HEK293 (cell line): ENCODE measurements around the gene PTGFRN.

ENCODE experiments used
- CTCF ChIA-PET: fragments of 350-600 bp; formaldehyde crosslinking; extraction: SDS; loops from one replicate; lab custom pipeline; 2021; ENCODE audit warnings: antibody characterized with exemption; lab: Yijun Ruan, JAX
- POLR2A ChIA-PET: fragments of 300-600 bp; formaldehyde crosslinking; extraction: SDS; loops from one replicate; lab custom pipeline; 2020; ENCODE audit warnings: antibody characterized with exemption, inconsistent platforms; lab: Yijun Ruan, JAX
- H3K27ac ChIP-seq: fragments of 200-500 bp; sonication (Bioruptor generic); 2 replicates; pipeline ENCODE4 v1.5.1; 2014; ENCODE audit warnings: low read depth, low read length, control low read depth, inconsistent platforms; ENCODE audit errors: extremely low read depth
- H3K36me3 ChIP-seq, 2 experiments: fragments of 200-500 bp in 1 of 2; sonication (Bioruptor generic) in 1 of 2; 1 replicate in 1 of 2; 2 replicates in 1 of 2; pipeline ENCODE4 v1.5.1; 2014 to 2017; ENCODE audit warnings: inconsistent platforms in 2 of 2, low read length in 2 of 2; ENCODE audit not compliant: control insufficient read depth in 2 of 2, insufficient read depth in 1 of 2
- H3K4me1 ChIP-seq: fragments of 200-500 bp; sonication (Bioruptor generic); 2 replicates; pipeline ENCODE4 v1.5.1; 2014; ENCODE audit warnings: mild to moderate bottlenecking, low read length, inconsistent platforms; ENCODE audit not compliant: control insufficient read depth, insufficient read depth
- H3K4me3 ChIP-seq: 2 replicates; pipeline ENCODE4 v1.5.1; 2011; ENCODE audit warnings: low read depth, mild to moderate bottlenecking, control low read depth, low read length, moderate library complexity
- H3K9me3 ChIP-seq: fragments of 200-500 bp; sonication (Bioruptor generic); 2 replicates; pipeline ENCODE4 v1.5.1; 2014; ENCODE audit warnings: low read depth, low read length, inconsistent platforms; ENCODE audit not compliant: control insufficient read depth, insufficient read depth
- EGR2 ChIP-seq: fragments of 450-650 bp; formaldehyde crosslinking; IDR thresholded peaks from 2 replicates; pipeline ENCODE4 v1.5.1; 2016; ENCODE audit warnings: low read depth, missing biosample characterization, missing genetic modification characterization
- PRDM1 ChIP-seq: fragments of 450-650 bp; formaldehyde crosslinking; IDR thresholded peaks from 2 replicates; pipeline ENCODE4; 2016; ENCODE audit warnings: missing biosample characterization, missing genetic modification characterization
- ZFHX2 ChIP-seq: fragments of 450-650 bp; formaldehyde crosslinking; conservative IDR thresholded peaks from 2 replicates; pipeline ENCODE4 v1.5.1; 2016; ENCODE audit warnings: missing biosample characterization, missing genetic modification characterization
- ZNF19 ChIP-seq: fragments of 450-650 bp; formaldehyde crosslinking; IDR thresholded peaks from 2 replicates; pipeline ENCODE4; 2016; ENCODE audit warnings: missing biosample characterization, missing genetic modification characterization, low read depth
- ZNF366 ChIP-seq: fragments of 450-650 bp; formaldehyde crosslinking; conservative IDR thresholded peaks from 2 replicates; pipeline ENCODE4 v1.5.1; 2016; ENCODE audit warnings: missing biosample characterization, missing genetic modification characterization
- ZNF423 ChIP-seq: fragments of 450-650 bp; formaldehyde crosslinking; IDR thresholded peaks from 2 replicates; pipeline ENCODE4 v1.5.1; 2016; ENCODE audit warnings: missing biosample characterization, missing genetic modification characterization
- ZNF426 ChIP-seq: fragments of 450-650 bp; formaldehyde crosslinking; IDR thresholded peaks from 2 replicates; pipeline ENCODE4 v1.5.1; 2017; ENCODE audit warnings: missing biosample characterization, missing genetic modification characterization, mild to moderate bottlenecking, inconsistent platforms, moderate library complexity
- ZNF473 ChIP-seq: fragments of 450-650 bp; formaldehyde crosslinking; IDR thresholded peaks from 2 replicates; pipeline ENCODE4 v1.5.1; 2017; ENCODE audit warnings: missing biosample characterization, missing genetic modification characterization
- ZNF513 ChIP-seq: fragments of 450-650 bp; IDR thresholded peaks from 2 replicates; pipeline ENCODE4 v1.5.1; 2018; ENCODE audit warnings: missing biosample characterization, missing genetic modification characterization
- ZNF529 ChIP-seq: fragments of 450-650 bp; formaldehyde crosslinking; IDR thresholded peaks from 2 replicates; pipeline ENCODE4 v1.5.1; 2017; ENCODE audit warnings: missing genetic modification characterization, missing biosample characterization; ENCODE audit not compliant: insufficient replicate concordance
- ZNF600 ChIP-seq: fragments of 450-650 bp; formaldehyde crosslinking; IDR thresholded peaks from 2 replicates; pipeline ENCODE4 v1.5.1; 2016; ENCODE audit warnings: missing biosample characterization, missing genetic modification characterization
- ZNF654 ChIP-seq: fragments of 450-650 bp; formaldehyde crosslinking; IDR thresholded peaks from 2 replicates; pipeline ENCODE4 v1.5.1; 2016; ENCODE audit warnings: low read depth, missing biosample characterization, missing genetic modification characterization
- ZNF692 ChIP-seq: fragments of 450-650 bp; formaldehyde crosslinking; IDR thresholded peaks from 2 replicates; pipeline ENCODE4 v1.5.1; 2016; ENCODE audit warnings: missing biosample characterization, missing genetic modification characterization
- ZXDB ChIP-seq: fragments of 450-650 bp; formaldehyde crosslinking; IDR thresholded peaks from 2 replicates; pipeline ENCODE4 v1.5.1; 2016; ENCODE audit warnings: missing biosample characterization, missing genetic modification characterization
- TF ChIP-seq, protein P1 (sequence below): fragments of 450-650 bp; formaldehyde crosslinking; IDR thresholded peaks from 2 replicates; pipeline ENCODE4 v1.5.1; 2016; ENCODE audit warnings: missing biosample characterization, missing genetic modification characterization

The PTGFRN gene

DNA sequence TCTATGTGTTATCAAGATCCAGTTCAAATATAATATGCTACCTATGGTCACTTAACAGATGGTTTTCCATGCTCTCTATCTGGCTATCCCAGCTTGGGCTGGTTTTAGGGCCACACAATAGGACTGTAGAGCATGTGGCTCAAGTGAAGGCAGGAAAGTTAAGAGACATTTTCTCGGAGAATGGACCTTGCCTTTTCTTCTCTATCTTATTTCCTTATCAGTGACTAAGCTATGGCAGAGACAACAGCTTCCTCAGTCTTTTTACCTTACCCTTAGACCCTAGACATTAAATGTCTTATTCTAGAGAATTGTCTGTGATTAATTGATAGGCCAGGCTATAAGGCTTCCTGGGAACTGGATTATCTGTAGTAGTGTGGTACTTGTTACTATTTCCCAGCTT, 120.0 kb downstream of the PTGFRN start (continued):
- TF ChIP-seq ZNF692 (no peak), ZNF19 (tag by site-specific recombination) (no peak), ZNF600 (tag by site-specific recombination) (no peak), ZNF426 (no peak), ZNF366 (tag by site-specific recombination) (no peak), ZNF513 (tag by site-specific recombination) (no peak)
- TF ChIP-seq, protein P1, sequence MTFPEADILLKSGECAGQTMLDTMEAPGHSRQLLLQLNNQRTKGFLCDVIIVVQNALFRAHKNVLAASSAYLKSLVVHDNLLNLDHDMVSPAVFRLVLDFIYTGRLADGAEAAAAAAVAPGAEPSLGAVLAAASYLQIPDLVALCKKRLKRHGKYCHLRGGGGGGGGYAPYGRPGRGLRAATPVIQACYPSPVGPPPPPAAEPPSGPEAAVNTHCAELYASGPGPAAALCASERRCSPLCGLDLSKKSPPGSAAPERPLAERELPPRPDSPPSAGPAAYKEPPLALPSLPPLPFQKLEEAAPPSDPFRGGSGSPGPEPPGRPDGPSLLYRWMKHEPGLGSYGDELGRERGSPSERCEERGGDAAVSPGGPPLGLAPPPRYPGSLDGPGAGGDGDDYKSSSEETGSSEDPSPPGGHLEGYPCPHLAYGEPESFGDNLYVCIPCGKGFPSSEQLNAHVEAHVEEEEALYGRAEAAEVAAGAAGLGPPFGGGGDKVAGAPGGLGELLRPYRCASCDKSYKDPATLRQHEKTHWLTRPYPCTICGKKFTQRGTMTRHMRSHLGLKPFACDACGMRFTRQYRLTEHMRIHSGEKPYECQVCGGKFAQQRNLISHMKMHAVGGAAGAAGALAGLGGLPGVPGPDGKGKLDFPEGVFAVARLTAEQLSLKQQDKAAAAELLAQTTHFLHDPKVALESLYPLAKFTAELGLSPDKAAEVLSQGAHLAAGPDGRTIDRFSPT, result no peak

GRCh38 chr1:117030271-117030877, 120.7 kb downstream of the PTGFRN start:
- no peaks in the 10 kb centered on the region for H3K36me3 ChIP-seq
- H3K4me3 ChIP-seq, result no peak overlapping the region
- TF ChIP-seq ZNF366 (tag by site-specific recombination) (peak; percentile 53), ZNF529 (no peak), PRDM1 (tag by site-specific recombination) (peak; percentile 78)
- no peaks in the 10 kb centered on the region for H3K9me3 ChIP-seq
- ChIA-PET POLR2A (no interaction called here), CTCF (interaction anchor here (1.0 kb wide), 1 partner anchor 255 kb away, joined by 3 read pairs; no protein-coding TSS in a partner anchor)
- no peaks in the 10 kb centered on the region for H3K4me1 ChIP-seq
- H3K27ac ChIP-seq, result no peak overlapping the region

DNA sequence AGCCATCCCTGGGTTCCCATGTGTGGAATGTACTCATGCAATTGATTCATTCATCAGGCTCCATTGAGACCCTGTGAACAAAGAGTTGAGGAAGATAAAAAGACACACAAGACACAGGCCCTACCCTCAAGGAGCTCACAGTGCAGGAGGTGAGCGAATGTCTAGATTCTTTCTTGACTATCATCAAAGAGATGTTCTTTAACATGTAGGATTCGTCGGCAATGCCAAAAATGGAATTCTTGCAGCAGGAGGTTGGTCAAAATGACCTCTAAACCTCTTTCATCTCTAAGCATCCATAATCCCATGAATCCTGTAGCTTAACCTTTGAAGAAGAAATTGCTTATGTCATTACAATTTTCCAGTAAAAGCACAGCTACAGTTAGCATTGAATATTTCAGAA, 122.5 kb downstream of the PTGFRN start:
- Histone ChIP-seq H3K27ac (no peak overlapping the region), H3K36me3 (no peaks in the 10 kb centered on the region), H3K9me3 (no peaks in the 10 kb centered on the region)
- no peak for TF ChIP-seq ZXDB (tag by site-specific recombination)
- TF ChIP-seq, all 188 proteins: peak for 0
- ChIA-PET POLR2A (no interaction called here), CTCF (no interaction called here)
- no peaks in the 10 kb centered on the region for H3K4me1 ChIP-seq
- H3K4me3 ChIP-seq, result no peak overlapping the region

DNA sequence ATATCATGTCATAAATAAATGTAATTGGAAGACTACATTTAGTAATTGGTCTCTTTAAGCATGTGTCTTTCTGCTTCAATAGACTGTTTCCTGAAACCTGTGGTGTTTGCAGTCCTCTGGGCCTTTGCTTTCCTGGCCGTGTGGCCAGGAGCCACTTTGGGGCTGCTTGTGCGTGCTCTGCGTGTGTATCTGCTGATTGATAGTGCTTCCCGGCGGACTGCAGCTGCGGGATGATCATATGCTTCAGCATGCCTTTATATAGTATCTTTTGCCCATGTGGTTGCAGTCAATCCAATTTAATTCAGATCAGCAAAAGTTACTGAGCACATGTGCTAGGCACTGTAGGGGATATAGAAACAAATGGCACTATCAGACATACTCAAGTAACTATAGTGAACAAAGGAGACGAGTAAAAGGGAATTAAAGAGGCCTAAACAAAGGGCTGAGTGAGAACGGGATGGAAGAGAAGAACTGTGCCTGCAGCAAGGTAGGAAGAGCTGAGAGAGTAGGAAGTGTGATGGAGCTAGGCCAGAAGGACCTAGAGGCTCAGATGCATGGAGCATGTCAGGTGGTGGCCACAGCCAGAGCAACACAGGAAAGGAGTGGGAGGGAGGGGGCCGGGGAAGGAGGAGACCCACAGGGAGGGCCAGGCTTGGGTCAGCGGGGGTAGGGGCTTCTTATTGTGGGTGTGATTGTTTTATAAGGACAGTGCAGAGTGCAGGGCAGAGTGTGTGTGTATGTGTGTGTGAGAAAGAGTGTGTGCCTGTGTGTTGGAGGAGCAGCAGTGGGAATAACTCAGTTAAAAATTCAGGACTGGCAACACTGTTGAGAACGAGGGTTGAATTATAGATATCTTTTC, 123.2 kb downstream of the PTGFRN start:
- ChIA-PET POLR2A (no interaction called here), CTCF (no interaction called here)
- no peak overlapping the region for H3K27ac ChIP-seq
- H3K9me3 ChIP-seq, result no peaks in the 10 kb centered on the region
- H3K36me3 ChIP-seq, result no peaks in the 10 kb centered on the region
- no peak overlapping the region for H3K4me3 ChIP-seq
- TF ChIP-seq EGR2 (tag by site-specific recombination) (peak; percentile 84), ZNF473 (tag by site-specific recombination) (no peak), ZNF654 (tag by site-specific recombination) (no peak), ZFHX2 (tag by site-specific recombination) (peak; percentile 67), ZNF423 (tag by site-specific recombination) (no peak)
- no peaks in the 10 kb centered on the region for H3K4me1 ChIP-seq
